ENCODE results near the gene DPP8.

DPP8 gene

GRCh38 chr15:65426216-65426853, 91.2 kb downstream of the DPP8 start:
- no peak for DNase-seq (ENCODE audit: low read depth in 2 of 2)

DNA sequence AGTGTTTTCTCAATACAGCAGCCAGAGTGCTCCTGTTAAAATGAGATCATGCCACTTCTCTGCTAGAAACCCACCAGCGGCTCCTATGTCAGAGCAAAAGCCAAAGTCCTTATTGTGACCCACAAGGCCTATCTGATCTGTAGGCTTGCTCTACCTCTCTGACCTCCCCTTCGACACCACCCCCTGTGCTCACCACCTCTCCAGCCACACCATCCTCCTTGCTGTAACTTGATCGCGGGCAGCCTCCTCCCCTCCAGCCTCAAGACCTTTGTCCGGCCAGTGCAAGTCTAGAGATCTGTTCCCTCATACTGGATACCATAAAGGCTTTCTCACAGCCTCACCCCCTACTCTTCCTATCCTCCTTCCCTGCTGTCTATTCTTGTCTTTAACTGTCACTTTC, 92.8 kb downstream of the DPP8 start:
- no peak for DNase-seq (ENCODE audit: low read depth in 2 of 2)

GRCh38 chr15:65423976-65424679, 93.4 kb downstream of the DPP8 start:
- no peak for DNase-seq (ENCODE audit: low read depth in 2 of 2)

DNA sequence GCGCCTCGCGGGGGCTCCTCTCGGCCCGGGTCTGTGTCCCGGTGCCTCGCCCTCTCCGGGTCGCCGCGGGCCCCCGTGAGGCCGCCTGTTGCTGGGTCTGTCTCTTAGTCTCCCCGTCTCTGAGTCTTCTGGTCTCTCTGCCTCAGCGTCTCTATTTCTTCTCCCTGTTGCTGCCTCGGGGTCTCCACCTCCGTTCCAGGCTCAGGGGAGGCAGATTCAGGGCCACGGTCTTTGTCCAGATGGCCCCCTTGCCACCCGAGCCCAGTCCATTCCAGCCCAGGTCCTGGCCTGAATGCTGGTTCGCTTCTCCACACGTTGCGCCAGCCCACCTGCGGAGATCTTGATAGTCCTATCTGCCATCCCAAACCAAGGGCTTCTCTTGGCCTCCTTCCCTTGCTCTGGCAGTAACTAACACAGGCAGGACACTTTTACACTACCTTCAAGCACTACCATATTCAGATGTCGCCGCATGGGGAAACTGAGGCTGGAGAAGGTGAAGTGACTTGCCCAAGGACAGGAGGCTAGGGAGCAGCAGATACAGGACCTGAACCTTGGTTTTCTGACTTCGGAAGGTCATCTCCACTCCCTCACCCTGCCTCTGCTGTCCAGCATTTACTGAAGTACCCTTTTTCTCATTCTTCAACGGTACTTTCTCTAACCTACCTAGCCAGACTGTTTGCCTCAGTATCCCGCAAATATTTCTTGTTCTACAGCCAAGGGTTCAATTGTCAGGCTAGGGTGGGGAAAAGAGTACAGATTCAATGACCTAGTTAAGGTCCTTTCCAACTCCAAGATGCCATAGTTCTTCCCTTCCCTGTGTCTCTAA, 94.1 kb downstream of the DPP8 start:
- no peak for DNase-seq (ENCODE audit: low read depth in 2 of 2)

DNA sequence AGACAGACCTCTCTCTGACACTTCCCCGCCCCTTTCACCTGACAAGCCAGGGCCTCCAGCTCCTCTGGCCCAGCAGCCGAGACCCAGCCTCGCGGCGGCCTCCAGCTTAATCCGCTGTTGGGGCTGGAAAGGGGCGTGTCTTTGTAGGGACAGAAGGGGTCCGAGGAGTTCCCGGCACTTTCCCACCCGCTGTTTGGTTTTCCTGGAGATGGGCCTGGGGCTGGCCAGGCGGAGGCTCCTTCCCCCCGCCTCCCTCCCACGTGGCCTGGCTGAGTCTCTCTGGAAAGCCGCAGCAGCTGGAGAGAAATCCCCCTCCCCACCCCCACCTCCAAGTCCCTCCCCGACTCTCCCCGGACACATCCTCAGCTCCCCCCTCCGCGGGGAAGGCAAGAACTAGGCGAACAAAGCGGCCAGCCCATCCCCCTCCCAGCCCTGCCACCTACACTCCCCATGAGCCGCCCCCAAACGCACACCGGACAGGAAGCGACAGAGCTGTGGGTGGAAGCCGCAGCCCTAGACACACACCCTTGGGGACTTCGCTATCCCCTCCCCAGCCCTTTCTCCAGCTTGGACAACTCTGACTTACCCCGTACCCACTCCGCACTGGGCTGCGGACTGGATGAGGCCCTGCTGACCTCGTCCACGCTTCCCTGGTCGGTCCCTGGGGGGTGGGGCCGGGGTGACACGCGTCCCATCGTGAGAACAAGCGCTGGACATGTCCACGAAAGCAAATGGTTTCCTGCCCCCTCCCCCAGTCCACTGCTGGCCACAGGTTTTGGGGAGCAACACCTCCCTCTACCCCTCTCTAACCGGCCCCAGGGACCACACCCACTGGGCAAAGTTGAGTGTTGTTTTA, 95.9 kb downstream of the DPP8 start:
- DNase-seq (ENCODE audit: low read depth in 2 of 2), result no peak

- no peak for DNase-seq (ENCODE audit: low read depth in 2 of 2)
Observed at GRCh38 chr15:65420975-65421359, 96.5 kb downstream of the DPP8 start.

DNA sequence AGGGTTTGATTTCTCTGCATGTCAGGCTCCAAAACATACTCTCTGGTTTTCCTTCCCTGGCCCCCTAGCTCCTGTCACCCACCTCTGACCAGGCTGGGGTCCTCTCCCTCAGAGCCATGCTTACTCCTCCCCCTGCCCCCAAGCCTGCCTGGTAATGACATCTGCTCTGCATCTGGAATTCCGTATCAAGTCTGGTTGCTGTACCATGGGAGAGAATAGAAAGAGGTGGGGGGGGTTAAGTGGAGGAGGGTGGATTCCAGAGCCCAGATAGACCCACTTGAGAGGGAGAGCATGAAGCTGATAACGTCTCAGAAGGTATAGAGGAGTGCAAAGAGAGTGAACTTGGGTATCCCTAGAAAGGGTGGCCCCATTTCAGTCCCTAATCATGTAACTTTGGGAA, 98.9 kb downstream of the DPP8 start:
- no peak for DNase-seq (ENCODE audit: low read depth in 2 of 2)

- no peak for DNase-seq (ENCODE audit: low read depth in 2 of 2)
Observed at GRCh38 chr15:65416845-65417416, 100.6 kb downstream of the DPP8 start.

- DNase-seq (ENCODE audit: low read depth in 2 of 2), result no peak
Observed at GRCh38 chr15:65414841-65415621, 102.5 kb downstream of the DPP8 start.

GRCh38 chr15:65413760-65414144, 103.7 kb downstream of the DPP8 start:
- DNase-seq (ENCODE audit: low read depth in 2 of 2), result no peak

- DNase-seq (ENCODE audit: low read depth in 2 of 2), result no peak
Observed at GRCh38 chr15:65413051-65413759, 104.3 kb downstream of the DPP8 start.

DNA sequence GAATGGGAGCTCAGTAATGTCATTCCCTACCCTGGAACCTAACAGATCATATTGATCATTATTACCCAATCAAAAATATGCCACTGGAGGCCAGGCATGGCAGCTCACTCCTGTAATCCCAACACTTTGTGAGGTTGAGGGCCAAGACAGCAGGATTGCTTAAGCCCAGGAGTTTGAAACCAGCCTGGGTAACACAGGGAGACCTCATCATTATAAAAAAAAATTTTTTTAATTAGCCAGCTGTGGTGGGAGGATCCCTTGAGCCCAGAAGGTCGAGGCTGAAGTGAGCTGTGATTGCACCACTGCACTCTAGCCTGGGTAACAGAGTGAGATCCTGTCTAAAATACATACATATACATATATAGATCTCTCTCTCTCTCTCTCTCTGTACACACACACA, 104.9 kb downstream of the DPP8 start:
- DNase-seq (ENCODE audit: low read depth in 2 of 2), result no peak

GRCh38 chr15:65411465-65412071, 105.9 kb downstream of the DPP8 start:
- no peak for DNase-seq (ENCODE audit: low read depth in 2 of 2)

GRCh38 chr15:65410972-65411371, 106.5 kb downstream of the DPP8 start:
- no peak for DNase-seq (ENCODE audit: low read depth in 2 of 2)

DNA sequence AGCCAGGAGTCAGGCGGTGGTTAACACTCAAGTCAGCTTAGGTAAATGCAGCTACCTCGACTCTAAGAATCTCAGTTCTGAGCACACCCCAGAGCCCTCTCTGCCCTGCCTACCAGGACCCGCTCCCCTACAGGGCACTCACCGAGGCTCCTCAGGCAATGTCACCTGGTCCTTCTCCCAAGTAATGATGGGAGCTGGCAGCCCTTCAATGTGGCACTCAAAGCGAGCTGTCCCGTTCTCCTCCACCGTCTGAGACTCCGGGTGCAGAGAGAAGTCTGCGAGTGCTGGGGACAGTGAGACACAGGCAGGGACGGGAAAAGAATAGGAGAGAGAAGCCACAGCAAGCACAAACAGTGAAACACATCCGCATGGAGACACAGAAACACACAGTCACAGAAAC, 107.5 kb downstream of the DPP8 start:
- DNase-seq (ENCODE audit: low read depth in 2 of 2), result no peak

DNA sequence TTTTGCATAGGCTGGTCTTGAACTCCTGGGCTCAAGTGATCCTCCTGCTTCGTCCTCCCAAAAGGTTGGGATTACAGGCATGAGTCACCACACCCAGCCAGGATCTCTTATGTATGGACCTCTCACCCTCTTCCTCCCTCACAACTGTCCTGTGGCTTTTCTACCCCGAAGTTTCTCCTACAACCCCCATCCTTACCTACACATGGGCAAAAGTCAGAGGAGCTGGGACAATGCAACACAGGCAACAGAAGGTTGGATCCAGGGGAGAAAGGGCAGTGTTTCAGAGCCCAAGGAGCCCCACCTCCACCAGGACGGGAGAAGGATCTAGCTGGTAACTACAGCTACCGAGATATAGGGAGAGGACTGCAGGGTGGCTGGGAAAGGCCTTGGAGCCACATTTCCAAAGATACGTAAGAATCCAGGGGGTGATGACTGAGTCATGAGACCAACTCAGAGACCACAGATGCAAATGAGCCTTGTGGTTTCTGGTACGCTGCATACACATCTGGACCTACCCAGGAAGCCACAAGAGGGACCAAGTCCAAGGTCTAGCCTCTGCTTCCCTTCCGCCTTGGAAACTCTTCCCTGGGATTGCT, 108.4 kb downstream of the DPP8 start:
- no peak for DNase-seq (ENCODE audit: low read depth in 2 of 2)

GRCh38 chr15:65408324-65409035, 109.0 kb downstream of the DPP8 start:
- no peak for DNase-seq (ENCODE audit: low read depth in 2 of 2)

DNA sequence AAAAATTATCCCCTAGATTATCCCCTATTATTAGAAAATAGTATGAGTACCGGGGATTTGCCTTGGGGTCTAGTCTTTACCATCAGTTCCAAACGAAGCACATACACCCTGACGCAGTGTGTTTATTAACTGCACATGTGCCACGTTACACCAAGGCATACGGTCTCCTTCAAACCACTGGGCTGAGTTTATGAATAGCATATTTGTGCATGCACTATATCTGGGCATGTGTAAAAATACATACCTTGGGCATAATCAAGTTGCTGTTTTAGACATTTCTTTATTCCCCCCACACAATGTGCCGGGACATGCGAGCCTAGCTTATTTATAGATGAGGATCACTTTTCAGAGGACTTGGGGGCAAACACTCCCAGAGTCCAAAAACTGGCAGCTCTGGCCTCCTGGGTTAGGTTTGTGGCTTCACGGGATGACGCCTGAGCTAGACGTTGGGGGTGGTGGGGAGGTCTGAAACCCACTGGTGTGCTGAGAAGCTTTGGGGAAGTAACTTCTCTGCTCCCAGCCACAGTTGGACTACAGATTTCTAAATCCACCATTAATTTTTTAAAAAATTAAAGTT, 111.0 kb downstream of the DPP8 start:
- DNase-seq (ENCODE audit: low read depth in 2 of 2), result no peak

Measured in activated CD4-positive, alpha-beta T cell treated with anti-CD3 and anti-CD28 coated beads for 24 hours (primary cell).